SU-DHL-6 (cell line): ENCODE measurements around the gene NOCT.
"Not testable (repeated sequence)": the region's sequence is repeated elsewhere in the genome, so short reads cannot be mapped to it uniquely, and the experiment has no call there.

Experiments
- H2AFZ ChIP-seq: fragments of 200-600 bp; sonication (generic); 2 replicates; pipeline ENCODE4 v1.6.1; 2014; ENCODE audit warnings: low read depth, mild to moderate bottlenecking, moderate library complexity, mixed read lengths, antibody characterized with exemption, low read length; ENCODE audit not compliant: severe bottlenecking
- H3F3A ChIP-seq: fragments of 200-600 bp; shearing (Covaris generic); 2 replicates; pipeline ENCODE4 v1.6.0; 2016; ENCODE audit warnings: antibody characterized with exemption, mild to moderate bottlenecking; ENCODE audit not compliant: insufficient read depth
- H3K27ac ChIP-seq: fragments of 200-600 bp; sonication (generic); 2 replicates; pipeline ENCODE4 v1.5.1; 2016; ENCODE audit warnings: low read depth, mild to moderate bottlenecking, low read length, moderate library complexity, mixed read lengths
- H3K27me3 ChIP-seq: fragments of 200-600 bp; sonication (generic), shearing (Covaris generic); 2 replicates; pipeline ENCODE4 v1.6.0; 2014; ENCODE audit warnings: mild to moderate bottlenecking, low read length
- H3K36me3 ChIP-seq: fragments of 200-600 bp; sonication (generic); 2 replicates; pipeline ENCODE4 v1.6.1; 2014; ENCODE audit warnings: mild to moderate bottlenecking, low read length, mixed read lengths
- H3K4me2 ChIP-seq: fragments of 300-600, 200-600 bp; shearing (Covaris generic), sonication (generic); 2 replicates; pipeline ENCODE4 v1.6.0; 2014; ENCODE audit warnings: low read length, low read depth, mild to moderate bottlenecking; ENCODE audit not compliant: poor library complexity, severe bottlenecking
- H3K4me3 ChIP-seq: fragments of 200-600 bp; sonication (generic); 2 replicates; pipeline ENCODE4 v1.5.1; 2014; ENCODE audit warnings: antibody characterized with exemption, low read length, mild to moderate bottlenecking, mixed read lengths; ENCODE audit not compliant: insufficient read depth, poor library complexity, severe bottlenecking
- H3K79me2 ChIP-seq: fragments of 200-600 bp; sonication (generic); 2 replicates; pipeline ENCODE4 v1.6.1; 2014; ENCODE audit warnings: mild to moderate bottlenecking, low read length, moderate library complexity; ENCODE audit not compliant: insufficient read depth
- H3K9ac ChIP-seq: fragments of 200-600 bp; sonication (generic); 2 replicates; pipeline ENCODE4 v1.7.0; 2014; ENCODE audit warnings: mild to moderate bottlenecking, low read length
- H3K9me2 ChIP-seq: fragments of 200-600 bp; sonication (generic); replicated peaks from 2 replicates; pipeline ENCODE4 v1.6.1; 2014; ENCODE audit warnings: low read length; ENCODE audit not compliant: insufficient read depth
- H3K9me3 ChIP-seq: fragments of 200-600 bp; sonication (generic); 2 replicates; pipeline ENCODE4 v1.6.1; 2014; ENCODE audit warnings: low read length, mixed read lengths; ENCODE audit not compliant: insufficient read depth
- H4K20me1 ChIP-seq: fragments of 200-600 bp; sonication (generic); 2 replicates; pipeline ENCODE4 v1.6.1; 2014; ENCODE audit warnings: low read depth, mild to moderate bottlenecking, antibody characterized with exemption, low read length, moderate library complexity, mixed read lengths
- EZH2phosphoT487 ChIP-seq: fragments of 200-600 bp; sonication (generic), shearing (Covaris generic); conservative IDR thresholded peaks from 2 replicates; pipeline ENCODE4 v1.6.1; 2018; ENCODE audit warnings: mild to moderate bottlenecking, antibody characterized with exemption, low read length, moderate library complexity, mixed read lengths
- TF ChIP-seq, protein P1 (sequence below): fragments of 200-600 bp; sonication (generic); IDR thresholded peaks from one replicate; pipeline ENCODE4 v1.5.1; 2017; ENCODE audit warnings: antibody characterized with exemption, mild to moderate bottlenecking, low read length, moderate library complexity; ENCODE audit not compliant: insufficient read depth, poor library complexity, severe bottlenecking

NOCT gene

DNA sequence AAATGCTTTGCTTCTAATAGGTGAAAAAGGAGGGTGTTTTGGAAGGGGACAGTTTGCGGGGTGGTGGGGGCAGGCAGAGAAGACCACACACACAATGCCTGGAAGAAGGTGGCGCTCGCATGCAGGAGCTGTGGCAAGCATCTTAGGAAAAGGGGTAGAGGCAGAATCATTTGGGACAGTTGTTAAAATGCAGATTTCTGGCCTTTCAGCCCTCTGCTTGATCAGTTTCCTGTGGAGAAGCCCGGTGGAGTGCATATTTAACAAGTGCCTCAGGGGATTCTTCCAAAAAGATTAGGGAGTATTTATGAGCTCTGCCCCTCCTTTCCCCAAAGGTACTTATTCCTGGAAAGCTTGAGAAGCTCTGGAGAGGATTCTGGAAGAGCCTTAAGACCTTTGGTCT lies 4.8 kb downstream of the NOCT start:
- no peak for TF ChIP-seq EZH2phosphoT487
- TF ChIP-seq, protein P1, sequence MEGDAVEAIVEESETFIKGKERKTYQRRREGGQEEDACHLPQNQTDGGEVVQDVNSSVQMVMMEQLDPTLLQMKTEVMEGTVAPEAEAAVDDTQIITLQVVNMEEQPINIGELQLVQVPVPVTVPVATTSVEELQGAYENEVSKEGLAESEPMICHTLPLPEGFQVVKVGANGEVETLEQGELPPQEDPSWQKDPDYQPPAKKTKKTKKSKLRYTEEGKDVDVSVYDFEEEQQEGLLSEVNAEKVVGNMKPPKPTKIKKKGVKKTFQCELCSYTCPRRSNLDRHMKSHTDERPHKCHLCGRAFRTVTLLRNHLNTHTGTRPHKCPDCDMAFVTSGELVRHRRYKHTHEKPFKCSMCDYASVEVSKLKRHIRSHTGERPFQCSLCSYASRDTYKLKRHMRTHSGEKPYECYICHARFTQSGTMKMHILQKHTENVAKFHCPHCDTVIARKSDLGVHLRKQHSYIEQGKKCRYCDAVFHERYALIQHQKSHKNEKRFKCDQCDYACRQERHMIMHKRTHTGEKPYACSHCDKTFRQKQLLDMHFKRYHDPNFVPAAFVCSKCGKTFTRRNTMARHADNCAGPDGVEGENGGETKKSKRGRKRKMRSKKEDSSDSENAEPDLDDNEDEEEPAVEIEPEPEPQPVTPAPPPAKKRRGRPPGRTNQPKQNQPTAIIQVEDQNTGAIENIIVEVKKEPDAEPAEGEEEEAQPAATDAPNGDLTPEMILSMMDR, result no peak
- H4K20me1 ChIP-seq, result no peaks in the 10 kb centered on the region
- no peaks in the 10 kb centered on the region for H3K27me3 ChIP-seq
- H3K27ac ChIP-seq, result no peak overlapping the region
- H3K4me3 ChIP-seq, result no peak overlapping the region
- H3K9me3 ChIP-seq, result no peaks in the 10 kb centered on the region
- H3K79me2 ChIP-seq, result peaks cover 89% of the 10 kb centered on the region
- no peaks in the 10 kb centered on the region for H3K9me2 ChIP-seq
- no peak overlapping the region for H3K4me2 ChIP-seq
- H3K9ac ChIP-seq, result no peak overlapping the region
- no peak overlapping the region for H2AFZ ChIP-seq
- H3K36me3 ChIP-seq, result no peaks in the 10 kb centered on the region
- H3F3A ChIP-seq, result 0 out of 2 replicates have a peak, but pooled peaks cover 4% of the 10 kb centered on the region

DNA sequence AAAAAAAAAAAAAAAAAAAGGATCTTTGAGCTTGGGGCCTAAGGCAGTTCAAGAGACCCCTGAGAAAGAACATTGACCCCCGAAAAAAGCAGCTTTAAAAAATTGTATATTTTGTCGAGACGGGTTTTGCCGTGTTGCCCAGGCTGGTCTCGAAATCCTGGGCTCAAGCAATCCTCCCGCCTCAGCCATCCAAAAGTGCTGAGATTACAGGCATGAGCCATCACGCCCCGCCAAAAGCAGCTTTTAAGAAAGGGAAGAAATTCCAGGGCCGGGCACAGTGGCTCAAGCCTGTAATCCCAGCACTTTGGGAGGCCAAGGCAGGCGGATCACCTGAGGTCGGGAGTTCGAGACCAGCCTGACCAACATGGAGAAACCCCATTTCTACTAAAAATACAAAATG lies 5.5 kb downstream of the NOCT start:
- peaks cover 95% of the 10 kb centered on the region for H3K79me2 ChIP-seq
- not testable (repeated sequence) for H3K9me2 ChIP-seq, H3K27ac ChIP-seq, H3K36me3 ChIP-seq, H3K9ac ChIP-seq, H2AFZ ChIP-seq, H3K4me3 ChIP-seq, H3K27me3 ChIP-seq, H3K4me2 ChIP-seq, H4K20me1 ChIP-seq, H3K9me3 ChIP-seq, H3F3A ChIP-seq

DNA sequence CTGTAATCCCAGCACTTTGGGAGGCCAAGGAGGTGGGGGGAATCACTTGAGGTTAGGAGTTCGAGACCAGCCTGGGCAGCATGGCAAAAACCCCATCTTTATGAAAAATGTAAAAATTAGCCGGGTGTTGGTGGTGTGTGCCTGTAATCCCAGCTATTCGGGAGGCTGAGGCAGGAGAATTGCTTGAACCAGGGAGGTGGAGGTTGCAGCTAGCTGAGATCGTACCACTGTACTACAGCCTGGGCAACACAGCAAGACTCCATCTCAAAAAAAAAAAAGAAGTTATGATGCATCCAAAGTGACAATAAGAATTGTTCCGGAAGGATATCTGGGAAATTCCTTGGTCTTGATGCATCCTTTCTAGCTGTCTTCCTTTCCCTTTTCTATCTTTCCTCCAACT lies 7.3 kb downstream of the NOCT start:
- no peak overlapping the region for H3K27ac ChIP-seq
- H3K79me2 ChIP-seq, result peaks cover 87% of the 10 kb centered on the region
- H3K4me2 ChIP-seq, result no peak overlapping the region
- no peak overlapping the region for H3K4me3 ChIP-seq
- H3K9me2 ChIP-seq, result no peaks in the 10 kb centered on the region
- no peaks in the 10 kb centered on the region for H4K20me1 ChIP-seq
- H3K9me3 ChIP-seq, result no peaks in the 10 kb centered on the region
- no peaks in the 10 kb centered on the region for H3K36me3 ChIP-seq
- TF ChIP-seq, protein P1, result no peak
- no peak for TF ChIP-seq EZH2phosphoT487
- 0 out of 2 replicates have a peak, but pooled peaks cover 4% of the 10 kb centered on the region for H3F3A ChIP-seq
- H3K9ac ChIP-seq, result no peak overlapping the region
- H3K27me3 ChIP-seq, result no peaks in the 10 kb centered on the region
- H2AFZ ChIP-seq, result no peak overlapping the region

DNA sequence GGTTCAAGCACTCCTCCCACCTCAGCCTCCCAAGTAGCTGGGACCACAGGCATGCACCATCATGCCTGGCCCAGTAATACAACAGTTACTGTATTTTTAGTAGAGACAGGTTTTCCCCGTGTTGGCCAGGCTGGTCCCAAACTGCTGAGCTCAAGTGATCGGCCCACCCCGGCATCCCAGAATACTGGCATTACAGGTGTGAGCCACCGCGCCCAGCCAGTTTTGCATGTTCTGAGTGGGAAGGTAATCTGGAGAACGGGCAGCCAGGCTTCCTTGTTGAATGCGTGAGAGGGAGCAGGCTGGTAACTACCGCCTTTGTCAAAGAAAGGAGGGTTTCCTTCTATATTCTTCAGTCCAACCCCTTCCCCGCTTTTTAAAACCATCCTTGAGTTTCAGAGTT lies 9.1 kb downstream of the NOCT start:
- H4K20me1 ChIP-seq, result no peaks in the 10 kb centered on the region

More for the DNA sequence above, 9.1 kb downstream of the NOCT start:
- Histone ChIP-seq H3K27me3 (no peaks in the 10 kb centered on the region), H3F3A (peaks cover 3% of the 10 kb centered on the region; the same call in 1 of the 2 replicates), H3K9me2 (no peaks in the 10 kb centered on the region), H3K79me2 (peaks cover 80% of the 10 kb centered on the region), H2AFZ (no peak overlapping the region), H3K27ac (no peak overlapping the region), H3K9ac (no peak overlapping the region), H3K36me3 (no peaks in the 10 kb centered on the region), H3K4me2 (no peak overlapping the region), H3K9me3 (no peaks in the 10 kb centered on the region), H3K4me3 (no peak overlapping the region)
- TF ChIP-seq EZH2phosphoT487, result no peak
- TF ChIP-seq, protein P1, result no peak
